T47D (cell line): ENCODE data around the gene RNASET2.
"Not testable (repeated sequence)": the region's sequence is repeated elsewhere in the genome, so short reads cannot be mapped to it uniquely, and the experiment has no call there.

Experiments used
- DNase-seq, 2 experiments: peaks; one replicate each; pipeline versions ENCODE4 v3.0.0 to v3.0.0-alpha.2; 2011 to 2012; ENCODE audit warnings: low read depth in 1 of 2, low spot score in 1 of 2
- JUND ChIP-seq: IDR thresholded peaks from 2 replicates; pipeline ENCODE4 v1.6.1; 2012; ENCODE audit warnings: low read depth
- in situ Hi-C: cut with HindIII; loops from 2 replicates; pipeline ENCODE4 v1.10.0; 2016; ENCODE audit warnings: low sequenced_read_pairs, low pct_unique_long_range_greater_than_20kb

The RNASET2 gene

GRCh38 chr6:166949528-166950442 is 6.6 kb downstream of the RNASET2 start:
- DNase-seq: peak in 1 of 2 experiments; percentile 34
- no peak for TF ChIP-seq JUND
- in situ Hi-C loops: no loop called here

GRCh38 chr6:166948724-166949123 is 7.6 kb downstream of the RNASET2 start:
- in situ Hi-C loops, DNase-seq: not testable (repeated sequence)

- no peak for TF ChIP-seq JUND
- in situ Hi-C loops: no loop called here
- DNase-seq: no peak
Measured at GRCh38 chr6:166947251-166947650, 9.1 kb downstream of the RNASET2 start.

- no peak for TF ChIP-seq JUND
- in situ Hi-C loops: no loop called here
- no peak for DNase-seq
Measured at GRCh38 chr6:166946125-166946524, 10.2 kb downstream of the RNASET2 start.

- TF ChIP-seq JUND: no peak
- in situ Hi-C loops: no loop called here
Measured at GRCh38 chr6:166944666-166945256, 11.6 kb downstream of the RNASET2 start.

GRCh38 chr6:166942393-166943168 is 13.8 kb downstream of the RNASET2 start:
- no peak for DNase-seq
- in situ Hi-C loops: no loop called here
- no peak for TF ChIP-seq JUND

More at GRCh38 chr6:166944666-166945256, 11.6 kb downstream of the RNASET2 start:
- no peak for DNase-seq

- in situ Hi-C loops: no loop called here
- no peak for TF ChIP-seq JUND
- DNase-seq: no peak
Measured at GRCh38 chr6:166940643-166941068, 15.7 kb downstream of the RNASET2 start.

GRCh38 chr6:166939894-166940293 is 16.5 kb downstream of the RNASET2 start:
- in situ Hi-C loops: no loop called here
- no peak for TF ChIP-seq JUND
- DNase-seq: no peak

GRCh38 chr6:166939345-166939744 is 17.0 kb downstream of the RNASET2 start:
- in situ Hi-C loops: no loop called here

GRCh38 chr6:166938704-166939103 is 17.6 kb downstream of the RNASET2 start:
- in situ Hi-C loops: no loop called here
- TF ChIP-seq JUND: no peak
- DNase-seq: no peak

More at GRCh38 chr6:166939345-166939744, 17.0 kb downstream of the RNASET2 start:
- no peak for TF ChIP-seq JUND
- no peak for DNase-seq

- in situ Hi-C loops: no loop called here
- DNase-seq: no peak
- no peak for TF ChIP-seq JUND
Measured at GRCh38 chr6:166938150-166938549, 18.2 kb downstream of the RNASET2 start.

GRCh38 chr6:166937746-166938145 is 18.6 kb downstream of the RNASET2 start:
- in situ Hi-C loops: no loop called here
- no peak for TF ChIP-seq JUND
- DNase-seq: no peak
